K562 (cell line): ENCODE measurements around the gene IFT25. TPM values are rescaled to one million over a fixed set of nuclear protein-coding genes. Genes with fewer than 3 reads are reported as not detected.

Experiments used
- ATAC-seq: fragments of 200-7000 bp; cut with Tn5 transposase; 3 replicates; pipeline ENCODE4 v1.9.1; 2020; ENCODE audit warnings: moderate library complexity
- BruUV-seq: library from RNA; stranded (reverse); fragments of 400-500 nt; replicated peaks from 2 replicates; lab custom pipeline; 2021; lab: Mats Ljungman, UMichigan
- CTCF ChIA-PET: fragments of 300-600 bp; formaldehyde crosslinking; extraction: SDS; loops from one replicate; lab custom pipeline; 2021; ENCODE audit warnings: low intra/inter-chr PET ratio; lab: Yijun Ruan, JAX
- POLR2A ChIA-PET: fragments of 300-600, 350-650 bp; sonication (Branson Sonifier 250); formaldehyde crosslinking; extraction: SDS; loops from one replicate; lab custom pipeline; 2021; ENCODE audit warnings: antibody characterized with exemption, inconsistent platforms; lab: Yijun Ruan, JAX
- DNase-seq, 4 experiments: peaks; one replicate each; pipeline versions ENCODE4 v3.0.0 to v3.0.0-alpha.2; 2011 to 2018; ENCODE audit warnings: low spot score in 3 of 4, mixed read lengths in 3 of 4; ENCODE audit errors: extremely low read depth in 1 of 4
- FAIRE-seq: peaks from 2 replicates; lab custom pipeline; 2011; peaks lifted over from hg19 to GRCh38; lab: Jason Lieb, UNC
- H2AFZ ChIP-seq: 2 replicates; pipeline ENCODE4 v1.6.0; 2011; ENCODE audit warnings: low read depth, low read length, control low read depth, inconsistent platforms
- H3K27ac ChIP-seq: fragments of 200-600 bp; 3 replicates; pipeline ENCODE4 v1.8.0; 2011; ENCODE audit warnings: low read depth, mild to moderate bottlenecking, control low read depth, inconsistent platforms, low read length, moderate library complexity, mixed read lengths; ENCODE audit errors: extremely low read depth
- H3K27me3 ChIP-seq, 2 experiments: fragments of 300-600 bp in 1 of 2; 2 replicates in 1 of 2; 3 replicates in 1 of 2; pipeline versions ENCODE4 v1.6.0 to v1.8.0; 2011; ENCODE audit warnings: inconsistent platforms in 2 of 2, low read length in 2 of 2, mild to moderate bottlenecking in 1 of 2, mixed read lengths in 1 of 2, moderate library complexity in 1 of 2; ENCODE audit not compliant: control insufficient read depth in 2 of 2, insufficient read depth in 2 of 2
- H3K36me3 ChIP-seq: fragments of 300-600 bp; 3 replicates; pipeline ENCODE4 v1.8.0; 2011; ENCODE audit warnings: mild to moderate bottlenecking, low read length, inconsistent platforms; ENCODE audit not compliant: control insufficient read depth, insufficient read depth
- H3K4me1 ChIP-seq, 2 experiments: fragments of 200-600 bp in 1 of 2; replicated peaks in 1 of 2; 2 replicates in 1 of 2; 3 replicates in 1 of 2; pipeline versions ENCODE4 v1.5.1 to v1.8.0; 2011; ENCODE audit warnings: inconsistent platforms in 2 of 2, low read length in 2 of 2, mild to moderate bottlenecking in 1 of 2, mixed read lengths in 1 of 2, moderate library complexity in 1 of 2; ENCODE audit not compliant: control insufficient read depth in 2 of 2, insufficient read depth in 2 of 2
- H3K4me2 ChIP-seq: 2 replicates; pipeline ENCODE4 v1.6.1; 2011; ENCODE audit warnings: low read length, control low read depth, inconsistent platforms, mixed read lengths; ENCODE audit not compliant: insufficient read depth
- H3K4me3 ChIP-seq: fragments of 200-600 bp; sonication (generic), shearing (Covaris generic); 2 replicates; pipeline ENCODE4 v1.5.1; 2016; ENCODE audit warnings: control low read depth, inconsistent platforms
- H3K79me2 ChIP-seq: fragments of 200-600 bp; 3 replicates; pipeline ENCODE4 v1.8.0; 2011; ENCODE audit warnings: low read length, inconsistent platforms; ENCODE audit not compliant: control insufficient read depth, insufficient read depth
- H3K9ac ChIP-seq, 2 experiments: 2 replicates each; pipeline versions ENCODE4 v1.6.0 to v1.6.1; 2011; ENCODE audit warnings: low read depth in 2 of 2, low read length in 2 of 2, control low read depth in 1 of 2, inconsistent platforms in 1 of 2, mild to moderate bottlenecking in 1 of 2, mixed read lengths in 1 of 2; ENCODE audit not compliant: insufficient read depth in 1 of 2
- H3K9me1 ChIP-seq: one replicate; pipeline ENCODE4 v1.6.0; 2011; ENCODE audit warnings: inconsistent platforms, mild to moderate bottlenecking, low read length, moderate library complexity; ENCODE audit not compliant: control insufficient read depth, insufficient read depth
- H3K9me3 ChIP-seq: replicated peaks from 2 replicates; pipeline ENCODE4 v1.5.1; 2011; ENCODE audit warnings: low read depth, low read length, inconsistent platforms; ENCODE audit not compliant: control insufficient read depth, insufficient read depth
- H4K20me1 ChIP-seq: replicated peaks from 2 replicates; pipeline ENCODE4 v1.6.1; 2011; ENCODE audit warnings: low read length, inconsistent platforms, mixed read lengths; ENCODE audit not compliant: control insufficient read depth, insufficient read depth
- ARID1B ChIP-seq: fragments of 450-650 bp; IDR thresholded peaks from 2 replicates; pipeline ENCODE4 v1.6.1; 2016; ENCODE audit warnings: antibody characterized with exemption, mild to moderate bottlenecking, inconsistent platforms
- CBFA2T2 ChIP-seq: fragments of 450-650 bp; conservative IDR thresholded peaks from 2 replicates; pipeline ENCODE4 v1.6.1; 2017; ENCODE audit warnings: mild to moderate bottlenecking
- CBFA2T3 ChIP-seq: fragments of 450-650 bp; IDR thresholded peaks from 2 replicates; pipeline ENCODE4 v1.6.1; 2017
- KDM1A ChIP-seq, 2 experiments: fragments of 450-650 bp; IDR thresholded peaks; 2 replicates each; pipeline ENCODE4 v1.6.1; 2016; ENCODE audit warnings: mild to moderate bottlenecking in 2 of 2
- PKNOX1 ChIP-seq: fragments of 450-650 bp; IDR thresholded peaks from 2 replicates; pipeline ENCODE4 v1.6.1; 2016
- POLR2H ChIP-seq: IDR thresholded peaks from 2 replicates; pipeline ENCODE4 v1.6.1; 2016; ENCODE audit warnings: missing genetic modification characterization, low read depth, mild to moderate bottlenecking, control low read depth, missing compliant biosample characterization, moderate library complexity
- WGBS: fragments of 100-300 bp; shearing (Covaris generic); methylation state at CpG from one replicate; pipeline ENCODE4 v1.1.6; 2016; ENCODE audit warnings: low coverage, mixed read lengths; ENCODE audit not compliant: insufficient coverage; ENCODE audit errors: missing lambda C conversion rate; 5-methylcytosine and 5-hydroxymethylcytosine counted together
- in situ Hi-C: fragments of 300-500 bp; cut with MboI; formaldehyde crosslinking; loops from 4 replicates; pipeline ENCODE4 v1.15.0; 2018; ENCODE audit warnings: inconsistent platforms, mixed read lengths
- intact Hi-C: fragments of 100-400 bp; cut with micrococcal nuclease; formaldehyde crosslinking; loops from 2 replicates; pipeline ENCODE4 v1.14.2; 2022
- polyA plus RNA-seq, 8 experiments: library from polyadenylated mRNA; depleted of rRNA in 4 of 8; stranded (reverse) in 5 of 8; unstranded in 3 of 8; fragments of >200 nt; fragmentation: Nextera tagmentation in 2 of 8; fragmentation: Illumina TruSeq in 1 of 8; extraction: Ambion mirVana in 2 of 8; extraction: Trizol in 1 of 8; gene quantifications; 2 replicates each; pipeline versions ENCODE4 v1.2.1 to v1.2.3, GENCODE V29; 2011 to 2014; ENCODE audit warnings: inconsistent platforms in 1 of 8, missing spikeins in 1 of 8
- total RNA-seq, 7 experiments: library from RNA; depleted of rRNA in 6 of 7; stranded (reverse); fragments of >200 nt in 6 of 7; fragmentation: Illumina TruSeq in 2 of 7; extraction: Trizol in 2 of 7; gene quantifications; 2 replicates each; pipeline versions ENCODE4 v1.2.1 to v1.2.3, GENCODE V29; 2011 to 2021; ENCODE audit warnings: low replicate concordance in 1 of 7

Gene IFT25
- total and polyA plus RNA-seq, 9 of the 15 experiments (the other 6 are each of a cell fraction or from before 2014, with no cell fraction given) = 93.6 to 209 (median 167) TPM

DNA sequence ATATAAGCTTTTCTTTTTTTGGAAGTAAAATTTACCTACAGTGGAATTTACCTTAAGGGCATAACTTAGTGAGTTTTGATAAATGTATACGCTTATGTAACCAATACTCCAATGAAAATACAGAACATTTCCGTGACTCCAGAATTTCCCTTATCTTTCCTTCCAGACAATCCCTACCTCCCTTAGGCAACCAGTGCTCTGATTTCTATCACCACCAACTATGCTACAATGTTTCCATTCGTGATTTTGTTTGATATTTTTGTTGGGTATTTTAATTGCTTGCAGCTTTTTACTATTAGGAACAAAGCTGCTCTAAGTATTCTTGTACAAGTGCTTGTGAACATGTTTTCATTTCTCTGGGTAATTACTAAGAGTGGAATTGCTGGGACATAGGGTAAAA is 14.6 kb downstream of the IFT25 start:
- Histone ChIP-seq H4K20me1 (no peaks in the 10 kb centered on the region), H3K27ac (no peak overlapping the region), H3K9me3 (peaks cover 12% of the 10 kb centered on the region), H3K9ac (no peak overlapping the region), H3K36me3 (peaks cover 59% of the 10 kb centered on the region), H3K4me1 (no peaks in the 10 kb centered on the region; a peak in 1 of 5 replicates), H3K9me1 (no peaks in the 10 kb centered on the region), H2AFZ (no peak overlapping the region), H3K79me2 (peaks cover 3% of the 10 kb centered on the region; the same call in 1 of the 3 replicates), H3K27me3 (no peaks in the 10 kb centered on the region), H3K4me2 (no peak overlapping the region), H3K4me3 (no peak overlapping the region)
- FAIRE-seq (no peak), ATAC-seq (no peak), DNase-seq (no peak)
- ChIA-PET POLR2A (interaction anchor here (0.7 kb wide), 1 partner anchor 14 kb away, joined by 3 read pairs; no protein-coding TSS in a partner anchor), CTCF (no interaction called here)
- in situ Hi-C loops = no loop called here
- intact Hi-C loops = no loop called here
- WGBS = 36% methylated on average over 3 of the region's 3 CpGs
- TF ChIP-seq CBFA2T3 (peak; percentile 39), KDM1A (IDR thresholded peaks at IDR 0.05) (peak in 1 of 2 experiments; percentile 59; a peak in 2 of 4 replicates), PKNOX1 (no peak), ARID1B (no peak), CBFA2T2 (0 out of 2 replicates have a peak, but pooled peaks have one; percentile 15), POLR2H (tag) (no peak)
- no TSS peak for BruUV-seq
